Pancreas (tissue), 10 donors: Measurements from ENCODE around the gene GOLGA8S. TPM values are rescaled to one million over a fixed set of nuclear protein-coding genes. Genes with fewer than 3 reads are reported as not detected.
"Not testable (repeated sequence)": the region's sequence is repeated elsewhere in the genome, so short reads cannot be mapped to it uniquely, and the experiment has no call there.

Source experiments
- ATAC-seq, 4 donors: fragments of 200-7000 bp; cut with Tn5 transposase; one replicate each; pipeline versions ENCODE4 v1.8.0 to v1.9.1; 2020; ENCODE audit warnings: mild to moderate bottlenecking in 4 of 4, moderate library complexity in 4 of 4
- DNase-seq, 6 donors: peaks; one replicate each; pipeline ENCODE4 v3.0.0-alpha.2; 2020
- FAIRE-seq: peaks from 2 replicates; lab custom pipeline; 2012; peaks lifted over from hg19 to GRCh38; lab: Jason Lieb, UNC
- H3K27ac ChIP-seq, 4 donors: fragments of 200-600 bp; sonication (generic); 1 replicate in 3 of 4; 2 replicates in 1 of 4; pipeline versions ENCODE4 v1.5.0 to v1.8.0; 2020
- H3K27me3 ChIP-seq, 4 donors: fragments of 200-600 bp; one replicate each; pipeline ENCODE4 v1.8.0; 2021
- H3K36me3 ChIP-seq, 3 donors: fragments of 200-600 bp; sonication (generic) in 1 of 3; one replicate each; pipeline versions ENCODE4 v1.5.0 to v1.8.0; 2020 to 2021
- H3K4me1 ChIP-seq, 3 donors: fragments of 200-600 bp; one replicate each; pipeline ENCODE4 v1.8.0; 2021
- H3K4me3 ChIP-seq, 4 donors: fragments of 200-600 bp; sonication (generic) in 2 of 4; one replicate each; pipeline versions ENCODE4 v1.5.0 to v1.8.0; 2020 to 2021
- H3K9me3 ChIP-seq, 4 donors: fragments of 200-600 bp; one replicate each; pipeline ENCODE4 v1.8.0; 2021
- CTCF ChIP-seq, 4 donors: fragments of 200-600 bp; sonication (generic) in 3 of 4; IDR thresholded peaks; one replicate each; pipeline versions ENCODE4 v1.5.0 to v1.8.0; 2021; ENCODE audit warnings: antibody characterized with exemption in 4 of 4
- WGBS, 2 donors: extraction: QIAGEN DNeasy Blood & Tissue Kit; methylation state at CpG; one replicate each; pipeline ENCODE4 v1.1.7; 2013; 5-methylcytosine and 5-hydroxymethylcytosine counted together
- intact Hi-C, 3 donors: fragments of 100-400 bp; cut with DNase I; formaldehyde crosslinking; loops; one replicate each; pipeline versions ENCODE4 v1.11.1 to v1.14.2; 2022
- polyA plus RNA-seq, 2 donors: library from polyadenylated mRNA; stranded (reverse); fragments of 200-250 nt; gene quantifications; one replicate each; pipeline ENCODE4 v1.2.3, GENCODE V29; 2013
- total RNA-seq, 6 donors: library from RNA; stranded (reverse); fragmentation: NEBNext Ultra II Directional in 4 of 6; extraction: Animal tissue kit (Norgen Biotek cat#: 25700) in 4 of 6; gene quantifications; one replicate each; pipeline versions ENCODE4 v1.2.1 to v1.2.4, GENCODE V29; 2021 to 2023
- donor health status: healthy with polysubstance abuse.
- donor health status: DM: no; HTN: no; CAD: no; lungs with moderate emphysema.
- donor health status: DM: no; HTN: no; CAD: no.
- donor health status: control.
- donor health status: control.
- donor health status: Bipolar disorder and iron deficiency.
- donor health status: DM: yes; HTN: yes; CAD: no.
- donor health status: DM: no; HTN: no; CAD: no.
- donor health status: DM: no; HTN: no; CAD: no.
- donor health status: DM: yes; HTN: yes; CAD: no.

Gene GOLGA8S
- total and polyA plus RNA-seq, 8 donors, result 0.21 to 1.6 (median 0.88) TPM

DNA sequence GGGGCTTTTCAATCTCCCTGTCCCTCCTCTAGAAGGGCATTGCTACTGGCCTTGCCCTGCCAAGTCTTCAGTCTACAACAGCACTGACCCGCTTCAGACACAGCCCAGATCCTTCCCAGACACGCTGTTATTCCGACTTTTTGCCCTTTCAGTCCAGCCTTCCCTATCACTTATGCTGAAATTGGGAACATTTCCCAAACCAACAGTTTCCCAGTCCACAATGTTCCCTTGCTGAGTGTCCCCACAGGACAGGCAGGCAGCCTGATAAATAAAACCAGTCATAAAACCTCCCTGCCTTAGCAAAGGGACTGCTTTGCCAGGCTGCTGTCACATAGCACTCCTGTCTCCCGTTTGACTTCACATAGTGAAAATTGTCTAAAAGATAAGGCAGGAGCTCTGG is 49.0 kb downstream of the GOLGA8S start:
- Histone ChIP-seq H3K27me3 (no peaks in the 10 kb centered on the region), H3K4me3 (no peak overlapping the region), H3K36me3 (no peaks in the 10 kb centered on the region), H3K4me1 (no peaks in the 10 kb centered on the region), H3K27ac (no peak overlapping the region), H3K9me3 (no peaks in the 10 kb centered on the region)
- DNase-seq (no peak), ATAC-seq (peak in 1 of 4 donors; percentile 17), FAIRE-seq (no peak)
- 41 to 62% methylated on average over 4 of the region's 4 CpGs for whole genome bisulfite sequencing, 2 donors
- intact Hi-C loops, result no loop called here
- no peak for TF ChIP-seq CTCF (IDR thresholded peaks at IDR 0.05)

DNA sequence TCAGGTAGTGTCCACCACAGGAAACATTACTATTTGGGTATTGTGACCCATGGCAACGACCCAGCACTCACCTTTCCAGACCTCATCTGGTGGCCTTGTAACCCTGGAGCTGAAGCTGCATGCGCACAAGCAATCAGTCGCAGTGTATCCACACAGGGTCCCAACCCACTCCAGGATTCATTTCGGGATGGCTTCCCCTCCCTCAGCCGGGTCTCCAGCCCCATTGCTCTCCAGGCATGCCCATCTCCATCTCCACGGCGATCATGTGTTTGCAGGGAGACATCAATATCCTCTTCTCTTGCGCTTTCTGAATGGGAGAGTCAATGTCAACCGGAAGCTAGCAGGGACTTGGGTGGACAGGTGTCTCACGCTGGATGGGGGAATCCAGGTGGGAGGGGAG is 57.3 kb downstream of the GOLGA8S start:
- intact Hi-C loops, result no loop called here
- no peaks in the 10 kb centered on the region for H3K4me1 ChIP-seq
- no peaks in the 10 kb centered on the region for H3K27me3 ChIP-seq
- H3K36me3 ChIP-seq, result no peaks in the 10 kb centered on the region
- no peaks in the 10 kb centered on the region for H3K9me3 ChIP-seq
- ATAC-seq, result no peak
- H3K27ac ChIP-seq, result no peak overlapping the region
- DNase-seq, result no peak
- no peak for TF ChIP-seq CTCF (IDR thresholded peaks at IDR 0.05)
- no peak overlapping the region for H3K4me3 ChIP-seq
- WGBS, 2 donors, result 64 to 69% methylated on average over 10 of the region's 10 CpGs
- FAIRE-seq, result no peak

- H3K36me3 ChIP-seq, H3K9me3 ChIP-seq, H3K4me1 ChIP-seq, intact Hi-C loops, DNase-seq, H3K27me3 ChIP-seq, H3K4me3 ChIP-seq, ATAC-seq, H3K27ac ChIP-seq, FAIRE-seq: not testable (repeated sequence)
- WGBS, 2 donors, result 61 to 66% methylated on average over 5 of the region's 5 CpGs
Measured at GRCh38 chr15:23412881-23413600, 58.5 kb downstream of the GOLGA8S start.

Other genes starting within 250 kb of the GOLGA8S start
- not detected for gene GOLGA6L1, start 217.9 kb upstream of the GOLGA8S start, total RNA-seq
- gene GOLGA6L1, start 217.9 kb upstream of the GOLGA8S start, polyA plus RNA-seq, result not detected
- gene GOLGA6L26, start 20.6 kb upstream of the GOLGA8S start, total RNA-seq, result not detected
- gene GOLGA6L26, start 20.6 kb upstream of the GOLGA8S start, polyA plus RNA-seq, result not detected
- not detected for gene GOLGA6L2, start 92.5 kb downstream of the GOLGA8S start, total RNA-seq
- under 1 TPM in 1 of 2 donors, not detected in 1; 0.02 TPM for gene GOLGA6L2, start 92.5 kb downstream of the GOLGA8S start, polyA plus RNA-seq
- 1 to 10 TPM in 1 of 6 donors, under 1 TPM in 1, not detected in 4; 0.43 to 2.1 TPM for gene MKRN3, start 210.9 kb downstream of the GOLGA8S start, total RNA-seq
- gene MKRN3, start 210.9 kb downstream of the GOLGA8S start, polyA plus RNA-seq, result under 1 TPM; 0.40 to 0.42 TPM